Upper lobe of right lung (tissue), 1 donor: ENCODE data around the gene SNRNP70. TPM values are rescaled to one million over a fixed set of nuclear protein-coding genes. Genes with fewer than 3 reads are reported as not detected.
A peak's percentile ranks its signal among the peaks of the same experiment; 100 is the strongest.

Source experiments
- ATAC-seq: fragments of 200-7000 bp; cut with Tn5 transposase; one replicate; pipeline ENCODE4 v1.9.1; 2020; ENCODE audit warnings: mild to moderate bottlenecking, moderate library complexity
- DNase-seq: peaks from one replicate; pipeline ENCODE4 v3.0.0-alpha.2; 2020
- H3K27ac ChIP-seq: fragments of 200-600 bp; one replicate; pipeline ENCODE4 v1.8.0; 2022
- H3K27me3 ChIP-seq: fragments of 200-600 bp; one replicate; pipeline ENCODE4 v1.8.0; 2022; ENCODE audit warnings: mild to moderate bottlenecking
- H3K36me3 ChIP-seq: fragments of 200-600 bp; one replicate; pipeline ENCODE4 v1.8.0; 2022
- H3K4me1 ChIP-seq: fragments of 200-600 bp; one replicate; pipeline ENCODE4 v1.8.0; 2022
- H3K4me3 ChIP-seq: fragments of 200-600 bp; one replicate; pipeline ENCODE4 v1.8.0; 2022; ENCODE audit warnings: mild to moderate bottlenecking
- H3K9me3 ChIP-seq: fragments of 200-600 bp; one replicate; pipeline ENCODE4 v1.8.0; 2022
- CTCF ChIP-seq: fragments of 200-600 bp; IDR thresholded peaks from one replicate; pipeline ENCODE4 v1.8.0; 2022; ENCODE audit warnings: antibody characterized with exemption
- intact Hi-C: fragments of 100-400 bp; cut with DNase I; formaldehyde crosslinking; loops from one replicate; pipeline ENCODE4 v1.11.0; 2022
- total RNA-seq: library from RNA; stranded (reverse); fragmentation: NEBNext Ultra II Directional; extraction: Animal tissue kit (Norgen Biotek cat#: 25700); gene quantifications from one replicate; pipeline ENCODE4 v1.2.1, GENCODE V29; 2021
- donor health status: DM: no; HTN: yes; CAD: no; lungs with severe emphysema.

The SNRNP70 gene
- total RNA-seq, 1 donor from 2014 or later = 179 TPM

GRCh38 chr19:49106648-49107135 lies 21.4 kb downstream of the SNRNP70 start:
- H3K36me3 ChIP-seq = peaks cover 76% of the 10 kb centered on the region
- TF ChIP-seq CTCF = peak; percentile 74
- peak; percentile 66 for ATAC-seq

GRCh38 chr19:49107625-49108459 lies 22.6 kb downstream of the SNRNP70 start:
- DNase-seq = no peak
- Histone ChIP-seq H3K4me3 (no peak overlapping the region), H3K36me3 (peaks cover 64% of the 10 kb centered on the region), H3K9me3 (no peaks in the 10 kb centered on the region), H3K27ac (no peak overlapping the region), H3K4me1 (no peaks in the 10 kb centered on the region), H3K27me3 (no peaks in the 10 kb centered on the region)
- no peak for TF ChIP-seq CTCF
- intact Hi-C loops = no loop called here
- no peak for ATAC-seq

More at GRCh38 chr19:49106648-49107135, 21.4 kb downstream of the SNRNP70 start:
- H3K4me3 ChIP-seq = no peak overlapping the region
- DNase-seq = peak; percentile 78
- no peaks in the 10 kb centered on the region for H3K27me3 ChIP-seq
- no peak overlapping the region for H3K27ac ChIP-seq
- no peaks in the 10 kb centered on the region for H3K4me1 ChIP-seq
- H3K9me3 ChIP-seq = no peaks in the 10 kb centered on the region
- intact Hi-C loops = no loop called here

GRCh38 chr19:49109051-49109450 lies 23.8 kb downstream of the SNRNP70 start:
- ATAC-seq (no peak), DNase-seq (no peak)
- Histone ChIP-seq H3K36me3 (peaks cover 52% of the 10 kb centered on the region), H3K27ac (no peak overlapping the region), H3K4me3 (no peak overlapping the region), H3K9me3 (no peaks in the 10 kb centered on the region), H3K4me1 (peaks cover 9% of the 10 kb centered on the region), H3K27me3 (no peaks in the 10 kb centered on the region)
- no peak for TF ChIP-seq CTCF
- intact Hi-C loops = no loop called here

- peaks cover 9% of the 10 kb centered on the region for H3K4me1 ChIP-seq
- no peaks in the 10 kb centered on the region for H3K9me3 ChIP-seq
- peaks cover 46% of the 10 kb centered on the region for H3K36me3 ChIP-seq
- no peak for TF ChIP-seq CTCF
- H3K27ac ChIP-seq = no peak overlapping the region
- DNase-seq = no peak
- intact Hi-C loops = no loop called here
- H3K27me3 ChIP-seq = no peaks in the 10 kb centered on the region
- ATAC-seq = no peak
- no peak overlapping the region for H3K4me3 ChIP-seq
Observed at GRCh38 chr19:49109569-49110233, 24.4 kb downstream of the SNRNP70 start.

- H3K9me3 ChIP-seq = no peaks in the 10 kb centered on the region
- intact Hi-C loops = no loop called here
- ATAC-seq (no peak), DNase-seq (no peak)
- H3K36me3 ChIP-seq = peaks cover 37% of the 10 kb centered on the region
- no peak overlapping the region for H3K27ac ChIP-seq
- peaks cover 9% of the 10 kb centered on the region for H3K4me1 ChIP-seq
- H3K27me3 ChIP-seq = no peaks in the 10 kb centered on the region
- no peak overlapping the region for H3K4me3 ChIP-seq
- TF ChIP-seq CTCF = no peak
Observed at GRCh38 chr19:49110567-49110966, 25.3 kb downstream of the SNRNP70 start.
